ENCODE measurements around the gene WIPI1. TPM values are rescaled to one million over a fixed set of nuclear protein-coding genes. Genes with fewer than 3 reads are reported as not detected.

The WIPI1 gene
- total and polyA plus RNA-seq, 2 of the 13 experiments (the other 11 are each of a cell fraction or from before 2014, with no cell fraction given), result 29.4 to 141 TPM

DNA sequence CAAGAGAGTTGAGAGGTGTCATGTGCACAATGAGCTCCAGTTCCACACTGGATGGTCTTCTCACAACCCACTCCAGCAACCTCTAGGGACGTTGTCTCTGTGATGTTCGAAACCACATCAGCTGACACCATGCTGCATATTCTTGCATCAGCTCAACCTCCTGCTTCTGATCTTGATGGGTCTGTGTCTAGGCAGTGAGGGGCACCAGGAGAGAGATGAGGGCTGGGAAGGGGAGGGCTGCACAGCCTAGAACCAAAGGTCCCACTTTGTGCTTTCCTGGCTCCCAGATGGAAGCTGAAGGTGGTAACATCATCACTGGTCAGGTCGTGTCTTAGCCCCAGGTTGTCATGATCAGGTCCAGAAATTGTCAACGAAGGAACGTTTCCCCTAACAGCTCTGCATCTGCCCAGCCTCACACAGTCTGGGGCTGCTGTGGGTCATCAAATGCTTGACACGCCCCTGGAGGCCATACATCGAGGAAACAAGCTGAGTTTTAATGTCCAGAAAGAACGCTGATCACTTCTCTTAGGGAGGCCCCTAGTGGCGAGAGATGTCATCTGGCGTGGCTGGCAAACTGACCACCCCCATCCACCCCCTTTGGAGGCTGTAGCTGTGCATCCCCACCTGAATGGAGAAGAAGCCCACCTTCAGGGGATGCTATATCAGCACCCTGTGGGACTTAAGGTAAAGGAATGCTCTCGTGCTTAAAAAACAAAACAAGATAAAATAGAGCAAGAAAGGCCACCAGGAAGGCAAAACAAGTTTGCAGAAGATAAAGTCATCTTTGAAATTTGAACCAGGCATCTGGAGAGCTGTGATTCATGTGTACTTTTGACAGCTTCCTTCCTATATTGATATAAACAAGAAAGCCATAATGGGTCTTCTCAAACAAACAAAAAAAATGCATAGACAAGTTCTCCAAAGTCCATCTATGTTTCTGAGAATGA lies 58.3 kb downstream of the WIPI1 start (continued):
- TF ChIP-seq ZNF232 (CRISPR knock-in tag; IDR thresholded peaks at IDR 0.05; ENCODE audit: borderline replicate concordance) (no peak), HOXA5 (CRISPR knock-in tag; IDR thresholded peaks at IDR 0.05) (peak; percentile 60; the same call in 1 of the 2 replicates), ZNF124 (CRISPR knock-in tag; IDR thresholded peaks at IDR 0.05) (peak; percentile 86), MEIS1 (CRISPR knock-in tag; IDR thresholded peaks at IDR 0.05; ENCODE audit: borderline replicate concordance) (peak; percentile 50; the same call in 1 of the 2 replicates), ZNF510 (CRISPR knock-in tag; IDR thresholded peaks at IDR 0.05; ENCODE audit: low read depth) (0 out of 2 replicates have a peak, but pooled peaks have one; percentile 49), SP1 (IDR thresholded peaks at IDR 0.05) (no peak), SP1 (CRISPR knock-in tag; IDR thresholded peaks at IDR 0.05) (peak; percentile 33; the same call in 1 of the 2 replicates), ZNF709 (CRISPR knock-in tag; IDR thresholded peaks at IDR 0.05) (no peak), RBM39 (IDR thresholded peaks at IDR 0.05; ENCODE audit: low read depth, low read length, poor library complexity, severe bottlenecking) (no peak), ZNF138 (CRISPR knock-in tag; IDR thresholded peaks at IDR 0.05; ENCODE audit: low read depth) (0 out of 2 replicates have a peak, but pooled peaks have one; percentile 48), HOXD1 (CRISPR knock-in tag; IDR thresholded peaks at IDR 0.05) (0 out of 2 replicates have a peak, but pooled peaks have one; percentile 24), PCBP2 (optimal IDR thresholded peaks at IDR 0.05; ENCODE audit: low read depth, low read length, poor library complexity, severe bottlenecking) (no peak), ZNF598 (CRISPR knock-in tag; IDR thresholded peaks at IDR 0.05; ENCODE audit: borderline replicate concordance) (peak; percentile 89; the same call in 1 of the 2 replicates), ZNF660 (CRISPR knock-in tag; IDR thresholded peaks at IDR 0.05; ENCODE audit: borderline replicate concordance, low read depth) (no peak)
- TF ChIP-seq, protein P1, sequence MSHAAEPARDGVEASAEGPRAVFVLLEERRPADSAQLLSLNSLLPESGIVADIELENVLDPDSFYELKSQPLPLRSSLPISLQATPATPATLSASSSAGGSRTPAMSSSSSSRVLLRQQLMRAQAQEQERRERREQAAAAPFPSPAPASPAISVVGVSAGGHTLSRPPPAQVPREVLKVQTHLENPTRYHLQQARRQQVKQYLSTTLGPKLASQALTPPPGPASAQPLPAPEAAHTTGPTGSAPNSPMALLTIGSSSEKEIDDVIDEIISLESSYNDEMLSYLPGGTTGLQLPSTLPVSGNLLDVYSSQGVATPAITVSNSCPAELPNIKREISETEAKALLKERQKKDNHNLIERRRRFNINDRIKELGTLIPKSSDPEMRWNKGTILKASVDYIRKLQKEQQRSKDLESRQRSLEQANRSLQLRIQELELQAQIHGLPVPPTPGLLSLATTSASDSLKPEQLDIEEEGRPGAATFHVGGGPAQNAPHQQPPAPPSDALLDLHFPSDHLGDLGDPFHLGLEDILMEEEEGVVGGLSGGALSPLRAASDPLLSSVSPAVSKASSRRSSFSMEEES (CRISPR knock-in tag; IDR thresholded peaks at IDR 0.05), result peak; percentile 63
- TF ChIP-seq, protein P2, sequence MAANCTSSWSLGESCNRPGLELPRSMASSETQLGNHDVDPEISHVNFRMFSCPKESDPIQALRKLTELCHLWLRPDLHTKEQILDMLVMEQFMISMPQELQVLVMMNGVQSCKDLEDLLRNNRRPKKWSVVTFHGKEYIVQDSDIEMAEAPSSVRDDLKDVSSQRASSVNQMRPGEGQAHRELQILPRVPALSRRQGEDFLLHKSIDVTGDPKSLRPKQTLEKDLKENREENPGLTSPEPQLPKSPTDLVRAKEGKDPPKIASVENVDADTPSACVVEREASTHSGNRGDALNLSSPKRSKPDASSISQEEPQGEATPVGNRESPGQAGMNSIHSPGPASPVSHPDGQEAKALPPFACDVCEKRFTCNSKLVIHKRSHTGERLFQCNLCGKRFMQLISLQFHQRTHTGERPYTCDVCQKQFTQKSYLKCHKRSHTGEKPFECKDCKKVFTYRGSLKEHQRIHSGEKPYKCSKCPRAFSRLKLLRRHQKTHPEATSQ (CRISPR knock-in tag; IDR thresholded peaks at IDR 0.05; ENCODE audit: borderline replicate concordance), result peak; percentile 68; the same call in 1 of the 2 replicates
- TF ChIP-seq, protein P3, sequence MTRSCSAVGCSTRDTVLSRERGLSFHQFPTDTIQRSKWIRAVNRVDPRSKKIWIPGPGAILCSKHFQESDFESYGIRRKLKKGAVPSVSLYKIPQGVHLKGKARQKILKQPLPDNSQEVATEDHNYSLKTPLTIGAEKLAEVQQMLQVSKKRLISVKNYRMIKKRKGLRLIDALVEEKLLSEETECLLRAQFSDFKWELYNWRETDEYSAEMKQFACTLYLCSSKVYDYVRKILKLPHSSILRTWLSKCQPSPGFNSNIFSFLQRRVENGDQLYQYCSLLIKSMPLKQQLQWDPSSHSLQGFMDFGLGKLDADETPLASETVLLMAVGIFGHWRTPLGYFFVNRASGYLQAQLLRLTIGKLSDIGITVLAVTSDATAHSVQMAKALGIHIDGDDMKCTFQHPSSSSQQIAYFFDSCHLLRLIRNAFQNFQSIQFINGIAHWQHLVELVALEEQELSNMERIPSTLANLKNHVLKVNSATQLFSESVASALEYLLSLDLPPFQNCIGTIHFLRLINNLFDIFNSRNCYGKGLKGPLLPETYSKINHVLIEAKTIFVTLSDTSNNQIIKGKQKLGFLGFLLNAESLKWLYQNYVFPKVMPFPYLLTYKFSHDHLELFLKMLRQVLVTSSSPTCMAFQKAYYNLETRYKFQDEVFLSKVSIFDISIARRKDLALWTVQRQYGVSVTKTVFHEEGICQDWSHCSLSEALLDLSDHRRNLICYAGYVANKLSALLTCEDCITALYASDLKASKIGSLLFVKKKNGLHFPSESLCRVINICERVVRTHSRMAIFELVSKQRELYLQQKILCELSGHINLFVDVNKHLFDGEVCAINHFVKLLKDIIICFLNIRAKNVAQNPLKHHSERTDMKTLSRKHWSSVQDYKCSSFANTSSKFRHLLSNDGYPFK (CRISPR knock-in tag; IDR thresholded peaks at IDR 0.05; ENCODE audit: borderline replicate concordance), result peak; percentile 76; the same call in 1 of the 2 replicates
- TF ChIP-seq, protein P4, sequence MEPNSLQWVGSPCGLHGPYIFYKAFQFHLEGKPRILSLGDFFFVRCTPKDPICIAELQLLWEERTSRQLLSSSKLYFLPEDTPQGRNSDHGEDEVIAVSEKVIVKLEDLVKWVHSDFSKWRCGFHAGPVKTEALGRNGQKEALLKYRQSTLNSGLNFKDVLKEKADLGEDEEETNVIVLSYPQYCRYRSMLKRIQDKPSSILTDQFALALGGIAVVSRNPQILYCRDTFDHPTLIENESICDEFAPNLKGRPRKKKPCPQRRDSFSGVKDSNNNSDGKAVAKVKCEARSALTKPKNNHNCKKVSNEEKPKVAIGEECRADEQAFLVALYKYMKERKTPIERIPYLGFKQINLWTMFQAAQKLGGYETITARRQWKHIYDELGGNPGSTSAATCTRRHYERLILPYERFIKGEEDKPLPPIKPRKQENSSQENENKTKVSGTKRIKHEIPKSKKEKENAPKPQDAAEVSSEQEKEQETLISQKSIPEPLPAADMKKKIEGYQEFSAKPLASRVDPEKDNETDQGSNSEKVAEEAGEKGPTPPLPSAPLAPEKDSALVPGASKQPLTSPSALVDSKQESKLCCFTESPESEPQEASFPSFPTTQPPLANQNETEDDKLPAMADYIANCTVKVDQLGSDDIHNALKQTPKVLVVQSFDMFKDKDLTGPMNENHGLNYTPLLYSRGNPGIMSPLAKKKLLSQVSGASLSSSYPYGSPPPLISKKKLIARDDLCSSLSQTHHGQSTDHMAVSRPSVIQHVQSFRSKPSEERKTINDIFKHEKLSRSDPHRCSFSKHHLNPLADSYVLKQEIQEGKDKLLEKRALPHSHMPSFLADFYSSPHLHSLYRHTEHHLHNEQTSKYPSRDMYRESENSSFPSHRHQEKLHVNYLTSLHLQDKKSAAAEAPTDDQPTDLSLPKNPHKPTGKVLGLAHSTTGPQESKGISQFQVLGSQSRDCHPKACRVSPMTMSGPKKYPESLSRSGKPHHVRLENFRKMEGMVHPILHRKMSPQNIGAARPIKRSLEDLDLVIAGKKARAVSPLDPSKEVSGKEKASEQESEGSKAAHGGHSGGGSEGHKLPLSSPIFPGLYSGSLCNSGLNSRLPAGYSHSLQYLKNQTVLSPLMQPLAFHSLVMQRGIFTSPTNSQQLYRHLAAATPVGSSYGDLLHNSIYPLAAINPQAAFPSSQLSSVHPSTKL (CRISPR knock-in tag; IDR thresholded peaks at IDR 0.05), result peak; percentile 72

Data from HepG2 (cell line).